Measurements from ENCODE around the gene KLHDC7B.
A peak's percentile ranks its signal among the peaks of the same experiment; 100 is the strongest.
"Not testable (repeated sequence)": the region's sequence is repeated elsewhere in the genome, so short reads cannot be mapped to it uniquely, and the experiment has no call there.

KLHDC7B gene

GRCh38 chr22:50529897-50530579, 15.7 kb upstream of the KLHDC7B start, which contains the start of gene TYMP:
Gene TYMP (minus strand): TSS chr22:50530012. CDS start chr22:50529709, 303 bp downstream.
- DNase-seq = peak in 2 of 14 donors; percentile 47 to 56

DNA sequence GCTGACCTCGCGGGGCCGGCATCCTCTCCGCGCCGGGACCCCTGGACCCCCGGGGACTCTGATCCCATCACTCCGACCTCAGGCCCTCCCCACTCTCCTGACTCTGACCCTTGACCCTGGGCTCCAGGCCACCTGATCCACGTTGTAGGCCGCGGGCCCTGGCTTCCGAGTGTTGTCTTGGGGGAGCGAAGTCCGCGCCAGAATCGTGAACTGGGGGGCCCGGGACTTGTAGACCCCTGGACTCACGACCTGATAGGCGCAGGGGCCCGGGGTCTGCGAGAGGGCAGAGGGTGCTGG, 15.2 kb upstream of the KLHDC7B start:
- DNase-seq = no peak

GRCh38 chr22:50530877-50531545, 14.7 kb upstream of the KLHDC7B start:
- peak in 2 of 14 donors; percentile 18 to 37 for DNase-seq

- no peak for DNase-seq
Measured at GRCh38 chr22:50531546-50531961, 14.1 kb upstream of the KLHDC7B start.

GRCh38 chr22:50531962-50532674, 13.6 kb upstream of the KLHDC7B start:
- peak in 1 of 14 donors; percentile 50 for DNase-seq

- DNase-seq = no peak
Measured at GRCh38 chr22:50532824-50533796, 12.6 kb upstream of the KLHDC7B start.

DNA sequence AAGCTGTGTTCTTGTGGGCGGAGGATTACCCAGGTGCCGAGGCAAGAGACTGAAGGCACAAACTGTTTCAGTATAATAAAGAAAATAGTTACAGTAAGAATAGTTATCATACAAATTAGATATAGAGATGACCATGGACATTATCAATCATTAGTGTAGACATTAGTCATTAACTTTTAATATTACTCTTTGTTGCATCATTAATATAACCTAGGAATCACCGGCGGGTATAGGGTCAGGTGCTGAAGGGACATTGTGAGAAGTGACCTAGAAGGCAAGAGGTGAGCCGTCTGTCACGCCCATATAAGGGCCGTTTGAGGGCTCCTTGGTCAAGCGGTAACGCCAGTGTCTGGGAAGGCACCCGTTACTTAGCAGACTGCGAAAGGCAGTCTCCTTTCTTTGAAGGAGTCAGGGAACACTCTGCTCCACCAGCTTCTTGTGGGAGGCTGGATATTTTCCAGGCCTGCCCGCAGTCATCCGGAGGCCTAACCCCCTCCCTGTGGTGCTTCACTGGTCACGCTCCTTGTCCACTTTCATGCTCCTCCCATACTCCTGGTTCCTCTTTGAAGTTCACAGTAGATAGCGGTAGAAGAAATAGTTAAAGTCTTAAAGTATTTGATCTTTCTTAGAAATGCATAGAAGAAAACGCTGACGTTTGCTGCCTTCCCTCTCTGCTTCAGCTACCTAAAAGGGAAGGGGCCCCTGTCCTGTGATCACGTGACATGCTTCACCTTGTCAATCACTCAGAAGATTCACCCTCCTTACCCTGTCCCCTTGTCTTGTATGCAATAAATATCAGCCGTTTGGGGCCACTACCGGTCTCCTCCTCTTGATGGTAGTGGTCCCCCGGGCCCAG, 11.6 kb upstream of the KLHDC7B start:
- not testable (repeated sequence) for DNase-seq

GRCh38 chr22:50535113-50535512, 10.6 kb upstream of the KLHDC7B start:
- DNase-seq = no peak

- DNase-seq = no peak
Measured at GRCh38 chr22:50536226-50536625, 9.5 kb upstream of the KLHDC7B start.

GRCh38 chr22:50537765-50538164, 7.9 kb upstream of the KLHDC7B start:
- DNase-seq = no peak

GRCh38 chr22:50540381-50540780, 5.3 kb upstream of the KLHDC7B start:
- no peak for DNase-seq

DNA sequence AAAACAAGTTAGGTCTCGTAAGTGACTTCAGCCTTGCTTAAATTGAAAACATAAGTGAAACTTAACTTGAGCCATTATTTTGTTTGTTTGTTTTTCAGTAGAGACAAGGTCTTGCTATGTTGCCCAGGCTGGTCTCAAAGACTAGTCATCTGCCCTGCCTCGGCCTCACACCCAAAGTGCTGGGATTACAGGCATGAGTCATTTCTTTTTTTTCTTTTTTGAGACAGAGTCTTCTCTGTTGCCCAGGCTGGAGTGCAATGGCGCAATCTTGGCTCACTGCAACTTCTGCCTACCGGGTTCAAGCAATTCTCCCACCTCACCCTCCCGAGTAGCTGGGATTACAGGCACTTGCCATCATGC, 4.1 kb upstream of the KLHDC7B start:
- DNase-seq = not testable (repeated sequence)

DNA sequence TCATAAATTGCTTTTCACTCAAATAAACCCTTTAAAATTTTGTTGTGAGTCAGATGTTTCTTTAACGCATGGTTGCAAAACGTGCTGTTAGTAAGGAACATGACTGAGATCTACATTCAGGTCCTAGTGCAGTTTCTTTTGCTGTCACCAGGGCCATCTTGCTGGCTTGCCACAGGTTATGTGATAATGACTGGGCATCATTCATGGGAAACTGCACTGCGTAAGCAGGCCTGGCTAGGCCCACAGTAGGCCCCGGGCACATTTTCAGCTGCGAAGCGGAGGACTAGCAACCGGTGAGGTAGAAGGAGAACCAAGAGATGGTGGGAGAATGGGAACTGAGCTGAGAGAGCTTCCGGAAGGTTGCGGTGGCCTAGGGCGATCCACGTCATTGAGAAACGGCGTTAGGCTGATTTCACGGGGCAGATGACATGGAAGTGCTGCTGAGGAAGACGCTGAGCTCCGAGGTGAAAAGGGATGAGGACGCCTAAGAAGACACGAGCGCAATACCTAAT, 3.2 kb upstream of the KLHDC7B start:
- no peak for DNase-seq

DNA sequence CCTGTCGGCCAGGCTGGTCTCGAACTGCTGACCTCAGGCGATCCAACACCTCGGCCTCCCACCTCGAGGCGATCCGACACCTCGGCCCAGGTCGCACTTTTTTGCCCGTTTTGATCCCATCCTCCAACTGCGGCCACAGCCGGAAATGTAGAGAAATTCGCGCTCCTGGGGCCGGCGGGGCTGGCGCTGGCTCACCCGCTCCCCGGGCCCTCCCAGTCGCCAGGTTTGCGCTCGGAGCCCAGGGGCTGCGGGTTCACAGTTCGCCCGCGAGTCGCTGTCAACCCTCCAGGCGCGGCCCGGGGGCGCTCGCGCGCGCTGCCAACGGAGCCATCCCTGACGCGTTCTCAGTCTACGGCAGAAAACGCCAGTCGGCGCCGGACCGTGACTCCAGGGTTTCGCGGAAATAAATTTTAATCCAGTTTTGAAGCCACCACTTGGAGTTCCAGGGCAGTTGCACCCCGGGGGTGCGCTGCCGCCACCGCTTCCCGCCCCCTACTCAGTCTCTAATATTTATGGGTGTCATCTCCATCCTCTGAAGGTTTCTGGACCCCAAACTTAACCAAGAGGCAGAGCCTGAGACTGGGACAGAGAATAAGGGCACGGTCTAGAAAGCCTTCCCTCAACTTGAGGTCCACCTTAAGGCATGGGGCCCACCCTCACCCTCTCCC, 1.5 kb upstream of the KLHDC7B start:
- peak in 5 of 14 donors; percentile 7 to 54 (median 32) for DNase-seq

DNA sequence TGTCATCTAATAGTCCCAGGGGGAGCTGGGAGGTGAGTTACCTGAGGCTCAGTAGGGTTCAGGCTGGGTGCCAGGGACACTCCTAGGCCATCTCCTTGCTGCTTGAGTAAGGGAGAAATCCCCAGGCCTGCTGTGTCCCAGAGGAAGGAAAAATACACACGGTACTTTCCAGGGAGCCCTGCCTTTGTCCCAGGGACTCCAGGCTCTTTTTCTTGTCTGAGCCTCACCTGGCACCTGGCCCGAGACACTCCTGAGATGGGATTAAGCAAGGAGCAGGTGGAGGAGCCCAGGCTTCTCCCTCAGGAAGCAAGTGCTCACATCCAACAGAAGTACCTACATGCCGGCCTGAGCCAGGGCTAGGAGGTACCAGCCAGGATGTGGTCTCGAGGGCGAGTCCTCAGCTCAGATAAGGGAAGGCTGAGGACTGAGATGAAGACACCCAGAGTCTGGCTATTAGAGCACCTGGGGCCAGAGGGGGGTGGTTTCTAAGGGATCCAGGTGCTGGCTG, 899 bp upstream of the KLHDC7B start:
- no peak for DNase-seq

GRCh38 chr22:50546326-50547262, 895 bp downstream of the KLHDC7B start:
- DNase-seq = no peak

DNA sequence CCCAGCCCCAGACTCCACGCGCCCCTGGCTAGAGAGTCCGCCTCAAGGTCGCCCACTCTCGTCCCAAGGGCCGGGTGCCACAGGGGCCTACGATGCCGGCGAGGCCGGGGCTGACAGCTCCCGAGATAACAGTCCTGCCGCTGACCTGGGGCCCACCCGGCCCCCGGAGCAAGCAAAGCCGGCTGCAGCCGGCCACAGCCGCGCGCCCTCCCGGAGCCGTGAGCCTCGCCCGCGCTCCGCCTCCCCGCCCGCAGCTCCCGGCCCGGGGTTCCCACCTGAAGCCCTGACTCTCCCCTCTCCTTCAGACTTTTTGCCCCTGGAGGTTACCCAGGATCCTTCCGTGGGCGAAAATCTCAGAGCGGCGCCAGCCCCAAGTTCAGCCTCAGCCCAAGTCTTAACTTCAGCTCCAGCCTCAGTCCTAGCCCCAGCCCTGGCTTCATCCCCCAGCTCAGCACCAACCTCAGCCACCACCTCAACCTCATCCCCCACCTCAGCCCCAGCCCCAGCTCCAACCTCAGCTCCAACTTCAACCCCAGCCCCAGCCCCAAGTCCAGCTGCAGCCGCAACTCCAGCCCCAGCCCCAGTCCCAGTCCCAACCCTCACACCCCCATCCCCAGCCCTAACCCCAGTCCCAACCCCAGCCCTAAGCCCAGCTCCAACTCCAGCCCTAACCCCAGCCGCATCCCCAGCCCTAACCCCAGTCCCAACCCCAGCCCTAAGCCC, 1.7 kb downstream of the KLHDC7B start:
- DNase-seq = no peak

Measured in C1 segment of cervical spinal cord (tissue), 14 donors.